ENCODE data around the gene SHC2. TPM values are rescaled to one million over a fixed set of nuclear protein-coding genes. Genes with fewer than 3 reads are reported as not detected.
A peak's percentile ranks its signal among the peaks of the same experiment; 100 is the strongest.

SHC2 gene
- total RNA-seq, 2 donors from 2014 or later = 2.7 to 9.5 TPM

GRCh38 chr19:489418-490196 lies 28.8 kb upstream of the SHC2 start:
- DNase-seq = no peak
- intact Hi-C loops (cut with DNase I) = no loop called here
- Histone ChIP-seq H3K4me1 (peaks cover 7% of the 10 kb centered on the region), H3K27ac (peak overlapping the region; percentile 98), H3K9ac (ENCODE audit: low read depth in 2 of 2, low read length in 2 of 2) (peak overlapping the region; percentile 74 to 98), H3K9me3 (no peaks in the 10 kb centered on the region), H3K36me3 (no peaks in the 10 kb centered on the region), H3K27me3 (peaks cover 4% of the 10 kb centered on the region), H3K4me3 (peak overlapping the region; percentile 99)
- TF ChIP-seq CTCF (IDR thresholded peaks at IDR 0.05) = no peak

- peak overlapping the region; percentile 98 for H3K27ac ChIP-seq
- H3K36me3 ChIP-seq = no peaks in the 10 kb centered on the region
- intact Hi-C loops (cut with DNase I) = no loop called here
- H3K9ac ChIP-seq (ENCODE audit: low read depth in 2 of 2, low read length in 2 of 2) = peak overlapping the region; percentile 78 to 98
- TF ChIP-seq CTCF (IDR thresholded peaks at IDR 0.05) = no peak
- peak; percentile 94 for DNase-seq
- H3K9me3 ChIP-seq = no peaks in the 10 kb centered on the region
- peak overlapping the region; percentile 99 for H3K4me3 ChIP-seq
- H3K4me1 ChIP-seq = peaks cover 7% of the 10 kb centered on the region
- H3K27me3 ChIP-seq = peaks cover 4% of the 10 kb centered on the region
These were observed 27.9 kb upstream of the SHC2 start for GRCh38 chr19:488505-489417.

- intact Hi-C loops (cut with DNase I) = no loop called here
- no peak for TF ChIP-seq CTCF (IDR thresholded peaks at IDR 0.05)
- peaks cover 7% of the 10 kb centered on the region for H3K4me1 ChIP-seq
- H3K27ac ChIP-seq = no peak overlapping the region
- H3K9me3 ChIP-seq = no peaks in the 10 kb centered on the region
- no peak overlapping the region for H3K9ac ChIP-seq (ENCODE audit: low read depth in 2 of 2, low read length in 2 of 2)
- peaks cover 4% of the 10 kb centered on the region for H3K27me3 ChIP-seq
- no peaks in the 10 kb centered on the region for H3K36me3 ChIP-seq
- no peak for DNase-seq
- no peak overlapping the region for H3K4me3 ChIP-seq
These were observed 24.9 kb upstream of the SHC2 start for GRCh38 chr19:485583-486236.

GRCh38 chr19:485077-485476 lies 24.2 kb upstream of the SHC2 start:
- Histone ChIP-seq H3K9me3 (no peaks in the 10 kb centered on the region), H3K36me3 (no peaks in the 10 kb centered on the region), H3K4me1 (peaks cover 5% of the 10 kb centered on the region), H3K4me3 (no peak overlapping the region), H3K27ac (no peak overlapping the region), H3K27me3 (peaks cover 4% of the 10 kb centered on the region), H3K9ac (ENCODE audit: low read depth in 2 of 2, low read length in 2 of 2) (no peak overlapping the region)
- no peak for TF ChIP-seq CTCF (IDR thresholded peaks at IDR 0.05)
- DNase-seq = no peak
- intact Hi-C loops (cut with DNase I) = no loop called here

- Histone ChIP-seq H3K27ac (no peak overlapping the region), H3K4me3 (no peak overlapping the region)
- DNase-seq = no peak
These were observed 23.7 kb upstream of the SHC2 start for GRCh38 chr19:484494-484893.

More at GRCh38 chr19:484494-484893, 23.7 kb upstream of the SHC2 start:
- Histone ChIP-seq H3K27me3 (peaks cover 4% of the 10 kb centered on the region), H3K4me1 (no peaks in the 10 kb centered on the region), H3K9ac (ENCODE audit: low read depth in 2 of 2, low read length in 2 of 2) (no peak overlapping the region), H3K36me3 (no peaks in the 10 kb centered on the region), H3K9me3 (no peaks in the 10 kb centered on the region)
- TF ChIP-seq CTCF (IDR thresholded peaks at IDR 0.05) = no peak
- intact Hi-C loops (cut with DNase I) = no loop called here
